HK-2 (cell line): ENCODE data around the gene NEK9.
A peak's percentile ranks its signal among the peaks of the same experiment; 100 is the strongest.

ENCODE experiments used
- DNase-seq: peaks from one replicate; pipeline ENCODE4 v3.0.0-alpha.2; 2018; ENCODE audit not compliant: unreplicated experiment

Gene NEK9

GRCh38 chr14:75144944-75145343 is 18.1 kb upstream of the NEK9 start:
- no peak for DNase-seq

- DNase-seq = no peak
Observed at GRCh38 chr14:75143761-75144527, 17.1 kb upstream of the NEK9 start.

- no peak for DNase-seq
Observed at GRCh38 chr14:75142494-75142893, 15.6 kb upstream of the NEK9 start.

- no peak for DNase-seq
Observed at GRCh38 chr14:75141967-75142366, 15.1 kb upstream of the NEK9 start.

- no peak for DNase-seq
Observed at GRCh38 chr14:75141062-75141461, 14.2 kb upstream of the NEK9 start.

- no peak for DNase-seq
Observed at GRCh38 chr14:75140620-75141019, 13.8 kb upstream of the NEK9 start.

GRCh38 chr14:75139185-75139584 is 12.3 kb upstream of the NEK9 start:
- DNase-seq = no peak

- DNase-seq = no peak
Observed at GRCh38 chr14:75138492-75138891, 11.6 kb upstream of the NEK9 start.

- no peak for DNase-seq
Observed at GRCh38 chr14:75134644-75135043, 7.8 kb upstream of the NEK9 start.

GRCh38 chr14:75133597-75133996 is 6.7 kb upstream of the NEK9 start:
- DNase-seq = no peak

- peak; percentile 22 for DNase-seq
Observed at GRCh38 chr14:75132382-75133086, 5.7 kb upstream of the NEK9 start.

GRCh38 chr14:75128596-75128990 is 1.7 kb upstream of the NEK9 start:
- no peak for DNase-seq

GRCh38 chr14:75127903-75128595 is 1.2 kb upstream of the NEK9 start:
- no peak for DNase-seq

GRCh38 chr14:75127474-75127820 is 599 bp upstream of the NEK9 start:
- peak; percentile 18 for DNase-seq

- DNase-seq = no peak
Observed at GRCh38 chr14:75126121-75126544, 715 bp downstream of the NEK9 start.

GRCh38 chr14:75125617-75126016 is 1.2 kb downstream of the NEK9 start:
- DNase-seq = no peak

GRCh38 chr14:75123991-75124390 is 2.9 kb downstream of the NEK9 start:
- DNase-seq = peak; percentile 33

- no peak for DNase-seq
Observed at GRCh38 chr14:75121552-75121951, 5.3 kb downstream of the NEK9 start.

GRCh38 chr14:75120541-75121291 is 6.1 kb downstream of the NEK9 start:
- DNase-seq = no peak

GRCh38 chr14:75119056-75119455 is 7.8 kb downstream of the NEK9 start:
- no peak for DNase-seq

GRCh38 chr14:75113932-75114539 is 12.8 kb downstream of the NEK9 start:
- DNase-seq = no peak

- DNase-seq = no peak
Observed at GRCh38 chr14:75109877-75110276, 17.0 kb downstream of the NEK9 start.
